Measurements from ENCODE around the gene LMF2. TPM values are rescaled to one million over a fixed set of nuclear protein-coding genes. Genes with fewer than 3 reads are reported as not detected.

The LMF2 gene
- total RNA-seq = 31.5 and 40.1 TPM in 2 replicates

GRCh38 chr22:50507421-50507990, at the start of gene LMF2:
TSS of gene LMF2 (minus strand) at chr22:50507702. CDS start at chr22:50507675, 27 bp downstream.

GRCh38 chr22:50545522-50546325, 38.2 kb upstream of the LMF2 start, which contains the start of gene KLHDC7B:
TSS of gene KLHDC7B (plus strand) at chr22:50545899. CDS start at chr22:50546244, 345 bp downstream.

GRCh38 chr22:50529897-50530579, 22.5 kb upstream of the LMF2 start, which contains the start of gene TYMP:
TSS of gene TYMP (minus strand) at chr22:50530012. CDS start at chr22:50529709, 303 bp downstream.

GRCh38 chr22:50525104-50525857, 17.8 kb upstream of the LMF2 start, which contains the start of gene SCO2:
TSS of gene SCO2 (minus strand) at chr22:50525598. CDS start at chr22:50524411, 1,187 bp downstream.

GRCh38 chr22:50507991-50508884, 736 bp upstream of the LMF2 start, which contains the start of gene NCAPH2:
TSS of gene NCAPH2 (plus strand) at chr22:50508224. CDS start at chr22:50508338, 114 bp downstream.

GRCh38 chr22:50486561-50487289, 20.8 kb downstream of the LMF2 start, which contains the start of gene MIOX:
TSS of gene MIOX (plus strand) at chr22:50486859. CDS start at chr22:50486898, 39 bp downstream.

GRCh38 chr22:50481440-50482106, 25.9 kb downstream of the LMF2 start, which contains the start of gene ADM2:
TSS of gene ADM2 (plus strand) at chr22:50481543. CDS start at chr22:50481848, 305 bp downstream.

GRCh38 chr22:50474710-50475651, 32.5 kb downstream of the LMF2 start, which contains the start of gene SBF1:
TSS of gene SBF1 (minus strand) at chr22:50475035. CDS start at chr22:50474840, 195 bp downstream.

Other genes starting within 250 kb of the LMF2 start
- gene MAPK12, start 246.0 kb downstream of the LMF2 start, total RNA-seq = 40.8 and 49.9 TPM in 2 replicates
- gene MAPK11, start 237.3 kb downstream of the LMF2 start, total RNA-seq = 10.1 and 10.8 TPM in 2 replicates
- gene PLXNB2, start 200.1 kb downstream of the LMF2 start, total RNA-seq = 64.2 and 73.9 TPM in 2 replicates
- 1.1 and 1.7 TPM in 2 replicates for gene DENND6B, start 180.7 kb downstream of the LMF2 start, total RNA-seq
- gene PPP6R2, start 164.4 kb downstream of the LMF2 start, total RNA-seq = 47.9 and 48.7 TPM in 2 replicates
- gene SBF1, start 32.7 kb downstream of the LMF2 start, total RNA-seq = 47.6 and 55.6 TPM in 2 replicates
- gene ADM2, start 26.2 kb downstream of the LMF2 start, total RNA-seq = 0.36 and 0.40 TPM in 2 replicates
- not detected in 2 replicates for gene MIOX, start 20.8 kb downstream of the LMF2 start, total RNA-seq
- gene NCAPH2, start 522 bp upstream of the LMF2 start, total RNA-seq = 33.2 and 40.8 TPM in 2 replicates
- 2.0 and 2.4 TPM in 2 replicates for gene SCO2, start 17.9 kb upstream of the LMF2 start, total RNA-seq
- gene TYMP, start 22.3 kb upstream of the LMF2 start, total RNA-seq = 4.4 and 6.0 TPM in 2 replicates
- not detected in 2 replicates for gene KLHDC7B, start 38.2 kb upstream of the LMF2 start, total RNA-seq
- gene SYCE3, start 55.2 kb upstream of the LMF2 start, total RNA-seq = not detected in 2 replicates
- 1.6 and 2.1 TPM in 2 replicates for gene CPT1B, start 70.7 kb upstream of the LMF2 start, total RNA-seq
- 21.1 and 30.4 TPM in 2 replicates for gene CHKB, start 75.1 kb upstream of the LMF2 start, total RNA-seq
- gene MAPK8IP2, start 93.1 kb upstream of the LMF2 start, total RNA-seq = 0.13 and 0.14 TPM in 2 replicates
- 14.8 and 18.7 TPM in 2 replicates for gene ARSA, start 120.5 kb upstream of the LMF2 start, total RNA-seq
- gene SHANK3, start 165.1 kb upstream of the LMF2 start, total RNA-seq = 36.4 and 54.3 TPM in 2 replicates
- gene ACR, start 230.5 kb upstream of the LMF2 start, total RNA-seq = 0.80 and 0.93 TPM in 2 replicates

Measured in thoracic aorta endothelial cell (primary cell).